K562 (cell line): ENCODE results near the gene ABRAXAS1. TPM values are rescaled to one million over a fixed set of nuclear protein-coding genes. Genes with fewer than 3 reads are reported as not detected.

Experiments used
- DPF2 ChIP-seq: fragments of 450-650 bp; IDR thresholded peaks from 2 replicates; pipeline ENCODE4 v1.6.1; 2016
- HMGN3 ChIP-seq: IDR thresholded peaks from 2 replicates; pipeline ENCODE4 v1.6.1; 2011; ENCODE audit warnings: borderline replicate concordance, low read depth, mild to moderate bottlenecking, mixed read lengths, low read length; ENCODE audit not compliant: insufficient read length; ENCODE audit errors: extremely low read depth
- KAT8 ChIP-seq: fragments of 450-650 bp; IDR thresholded peaks from 2 replicates; pipeline ENCODE4 v1.6.1; 2016; ENCODE audit warnings: low read depth, mild to moderate bottlenecking
- MEIS2 ChIP-seq: fragments of 450-650 bp; IDR thresholded peaks from 2 replicates; pipeline ENCODE4 v1.6.1; 2014; ENCODE audit warnings: mild to moderate bottlenecking; ENCODE audit not compliant: partially characterized antibody
- MTA3 ChIP-seq: fragments of 450-650 bp; formaldehyde crosslinking; IDR thresholded peaks from 2 replicates; pipeline ENCODE4 v1.6.1; 2017; ENCODE audit warnings: mild to moderate bottlenecking, borderline replicate concordance
- NCOR1 ChIP-seq: fragments of 450-650 bp; IDR thresholded peaks from 2 replicates; pipeline ENCODE4 v1.6.1; 2016; ENCODE audit warnings: mild to moderate bottlenecking, moderate library complexity
- PKNOX1 ChIP-seq: fragments of 450-650 bp; IDR thresholded peaks from 2 replicates; pipeline ENCODE4 v1.6.1; 2016
- POLR2H ChIP-seq: IDR thresholded peaks from 2 replicates; pipeline ENCODE4 v1.6.1; 2016; ENCODE audit warnings: missing genetic modification characterization, low read depth, mild to moderate bottlenecking, control low read depth, missing compliant biosample characterization, moderate library complexity
- STAT6 ChIP-seq: sonication (generic); formaldehyde crosslinking; IDR thresholded peaks from 2 replicates; pipeline ENCODE4 v1.8.1; 2023; ENCODE audit warnings: mild to moderate bottlenecking, missing genetic modification reagents
- TRIM24 ChIP-seq, 2 experiments: fragments of 450-650 bp; IDR thresholded peaks; 2 replicates each; pipeline ENCODE4 v1.6.1; 2016
- ZBTB33 ChIP-seq: sonication (generic); formaldehyde crosslinking; IDR thresholded peaks from 2 replicates; pipeline ENCODE4 v1.8.1; 2023; ENCODE audit warnings: mild to moderate bottlenecking, missing genetic modification reagents
- ZC3H8 ChIP-seq: fragments of 450-650 bp; IDR thresholded peaks from 2 replicates; pipeline ENCODE4 v1.6.1; 2017
- ZFX ChIP-seq: sonication (generic); formaldehyde crosslinking; IDR thresholded peaks from 2 replicates; pipeline ENCODE4 v1.8.0; 2022; ENCODE audit warnings: mild to moderate bottlenecking, missing genetic modification reagents, moderate library complexity
- ZNF165 ChIP-seq: fragments of 250-450 bp; sonication (Bioruptor Pico); IDR thresholded peaks from 2 replicates; pipeline ENCODE4 v1.4.0; 2020; ENCODE audit warnings: borderline replicate concordance
- ZNF644 ChIP-seq: fragments of 200-800 bp; sonication (Bioruptor generic); IDR thresholded peaks from 2 replicates; pipeline ENCODE4 v1.6.1; 2016; ENCODE audit warnings: low read depth, missing genetic modification characterization, missing compliant biosample characterization
- polyA plus RNA-seq, 8 experiments: library from polyadenylated mRNA; depleted of rRNA in 4 of 8; stranded (reverse) in 5 of 8; unstranded in 3 of 8; fragments of >200 nt; fragmentation: Nextera tagmentation in 2 of 8; fragmentation: Illumina TruSeq in 1 of 8; extraction: Ambion mirVana in 2 of 8; extraction: Trizol in 1 of 8; gene quantifications; 2 replicates each; pipeline versions ENCODE4 v1.2.1 to v1.2.3, GENCODE V29; 2011 to 2014; ENCODE audit warnings: inconsistent platforms in 1 of 8, missing spikeins in 1 of 8
- total RNA-seq, 7 experiments: library from RNA; depleted of rRNA in 6 of 7; stranded (reverse); fragments of >200 nt in 6 of 7; fragmentation: Illumina TruSeq in 2 of 7; extraction: Trizol in 2 of 7; gene quantifications; 2 replicates each; pipeline versions ENCODE4 v1.2.1 to v1.2.3, GENCODE V29; 2011 to 2021; ENCODE audit warnings: low replicate concordance in 1 of 7
- TF ChIP-seq, protein P1 (sequence below): fragments of 450-650 bp; IDR thresholded peaks from 2 replicates; pipeline ENCODE4 v1.6.1; 2017; ENCODE audit warnings: antibody characterized with exemption, mild to moderate bottlenecking
- TF ChIP-seq, protein P2 (sequence below): sonication (generic); formaldehyde crosslinking; IDR thresholded peaks from 2 replicates; pipeline ENCODE4 v1.8.0; 2023; ENCODE audit warnings: mild to moderate bottlenecking, missing genetic modification reagents

The ABRAXAS1 gene
- total and polyA plus RNA-seq, 9 of the 15 experiments (the other 6 are each of a cell fraction or from before 2014, with no cell fraction given), result 10.8 to 48.3 (median 22.1) TPM

GRCh38 chr4:83486457-83487129 lies 1.7 kb upstream of the ABRAXAS1 start (continued):
- TF ChIP-seq ZBTB33 (no peak), ZC3H8 (no peak), KAT8 (no peak), ZFX (peak; percentile 36; the same call in 1 of the 2 replicates), ZNF165 (no peak), DPF2 (peak; percentile 70), TRIM24 (IDR thresholded peaks at IDR 0.05) (peak in 1 of 2 experiments; percentile 69; a peak in 3 of 4 replicates), STAT6 (no peak), HMGN3 (no peak), NCOR1 (peak; percentile 66), MTA3 (no peak), PKNOX1 (0 out of 2 replicates have a peak, but pooled peaks have one; percentile 10), POLR2H (tag) (no peak), ZNF644 (no peak), MEIS2 (peak; percentile 8)
- TF ChIP-seq, protein P1, sequence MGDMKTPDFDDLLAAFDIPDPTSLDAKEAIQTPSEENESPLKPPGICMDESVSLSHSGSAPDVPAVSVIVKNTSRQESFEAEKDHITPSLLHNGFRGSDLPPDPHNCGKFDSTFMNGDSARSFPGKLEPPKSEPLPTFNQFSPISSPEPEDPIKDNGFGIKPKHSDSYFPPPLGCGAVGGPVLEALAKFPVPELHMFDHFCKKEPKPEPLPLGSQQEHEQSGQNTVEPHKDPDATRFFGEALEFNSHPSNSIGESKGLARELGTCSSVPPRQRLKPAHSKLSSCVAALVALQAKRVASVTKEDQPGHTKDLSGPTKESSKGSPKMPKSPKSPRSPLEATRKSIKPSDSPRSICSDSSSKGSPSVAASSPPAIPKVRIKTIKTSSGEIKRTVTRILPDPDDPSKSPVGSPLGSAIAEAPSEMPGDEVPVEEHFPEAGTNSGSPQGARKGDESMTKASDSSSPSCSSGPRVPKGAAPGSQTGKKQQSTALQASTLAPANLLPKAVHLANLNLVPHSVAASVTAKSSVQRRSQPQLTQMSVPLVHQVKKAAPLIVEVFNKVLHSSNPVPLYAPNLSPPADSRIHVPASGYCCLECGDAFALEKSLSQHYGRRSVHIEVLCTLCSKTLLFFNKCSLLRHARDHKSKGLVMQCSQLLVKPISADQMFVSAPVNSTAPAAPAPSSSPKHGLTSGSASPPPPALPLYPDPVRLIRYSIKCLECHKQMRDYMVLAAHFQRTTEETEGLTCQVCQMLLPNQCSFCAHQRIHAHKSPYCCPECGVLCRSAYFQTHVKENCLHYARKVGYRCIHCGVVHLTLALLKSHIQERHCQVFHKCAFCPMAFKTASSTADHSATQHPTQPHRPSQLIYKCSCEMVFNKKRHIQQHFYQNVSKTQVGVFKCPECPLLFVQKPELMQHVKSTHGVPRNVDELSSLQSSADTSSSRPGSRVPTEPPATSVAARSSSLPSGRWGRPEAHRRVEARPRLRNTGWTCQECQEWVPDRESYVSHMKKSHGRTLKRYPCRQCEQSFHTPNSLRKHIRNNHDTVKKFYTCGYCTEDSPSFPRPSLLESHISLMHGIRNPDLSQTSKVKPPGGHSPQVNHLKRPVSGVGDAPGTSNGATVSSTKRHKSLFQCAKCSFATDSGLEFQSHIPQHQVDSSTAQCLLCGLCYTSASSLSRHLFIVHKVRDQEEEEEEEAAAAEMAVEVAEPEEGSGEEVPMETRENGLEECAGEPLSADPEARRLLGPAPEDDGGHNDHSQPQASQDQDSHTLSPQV, result peak; percentile 61; the same call in 1 of the 2 replicates
- TF ChIP-seq, protein P2, sequence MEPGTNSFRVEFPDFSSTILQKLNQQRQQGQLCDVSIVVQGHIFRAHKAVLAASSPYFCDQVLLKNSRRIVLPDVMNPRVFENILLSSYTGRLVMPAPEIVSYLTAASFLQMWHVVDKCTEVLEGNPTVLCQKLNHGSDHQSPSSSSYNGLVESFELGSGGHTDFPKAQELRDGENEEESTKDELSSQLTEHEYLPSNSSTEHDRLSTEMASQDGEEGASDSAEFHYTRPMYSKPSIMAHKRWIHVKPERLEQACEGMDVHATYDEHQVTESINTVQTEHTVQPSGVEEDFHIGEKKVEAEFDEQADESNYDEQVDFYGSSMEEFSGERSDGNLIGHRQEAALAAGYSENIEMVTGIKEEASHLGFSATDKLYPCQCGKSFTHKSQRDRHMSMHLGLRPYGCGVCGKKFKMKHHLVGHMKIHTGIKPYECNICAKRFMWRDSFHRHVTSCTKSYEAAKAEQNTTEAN (CRISPR knock-in tag), result no peak
